Body of pancreas (tissue), 4 donors: ENCODE measurements around the gene NBAS. TPM values are rescaled to one million over a fixed set of nuclear protein-coding genes. Genes with fewer than 3 reads are reported as not detected.

ENCODE experiments used
- ATAC-seq: fragments of 150-250 bp; one replicate; pipeline ENCODE4 v1.9.1; 2016
- DNase-seq, 4 donors: peaks; one replicate each; pipeline ENCODE4 v3.0.0-alpha.2; 2019
- H3K27ac ChIP-seq, 4 donors: fragments of 200-600 bp; sonication (generic); 1 replicate in 3 of 4; 2 replicates in 1 of 4; pipeline versions ENCODE4 v1.5.1 to v1.6.1; 2016 to 2019; ENCODE audit warnings: mild to moderate bottlenecking in 1 of 4, mixed read lengths in 1 of 4, moderate library complexity in 1 of 4
- H3K27me3 ChIP-seq, 2 donors: fragments of 200-600 bp; sonication (generic); one replicate each; pipeline ENCODE4 v1.6.0; 2016; ENCODE audit warnings: mild to moderate bottlenecking in 1 of 2
- H3K36me3 ChIP-seq, 2 donors: fragments of 200-600 bp; sonication (generic); replicated peaks in 1 of 2; 2 replicates each; pipeline ENCODE4 v1.5.1; 2016; ENCODE audit warnings: low read depth in 2 of 2; ENCODE audit not compliant: insufficient read depth in 1 of 2
- H3K4me1 ChIP-seq: fragments of 200-600 bp; sonication (generic); one replicate; pipeline ENCODE4 v1.6.0; 2016
- H3K4me3 ChIP-seq, 2 donors: fragments of 200-600 bp; sonication (generic); 1 replicate in 1 of 2; 2 replicates in 1 of 2; pipeline ENCODE4 v1.5.1; 2016 to 2019
- H3K9me3 ChIP-seq, 3 donors: fragments of 200-600 bp; sonication (generic); 1 replicate in 2 of 3; 2 replicates in 1 of 3; pipeline ENCODE4 v1.5.1; 2016
- POLR2A ChIP-seq, 3 donors: fragments of 450-650 bp; IDR thresholded peaks; one replicate each; pipeline ENCODE4 v1.6.1; 2016; ENCODE audit warnings: antibody characterized with exemption in 3 of 3, mild to moderate bottlenecking in 2 of 3
- WGBS, 2 donors: methylation state at CpG; one replicate each; pipeline ENCODE4 v1.1.5; 2017; 5-methylcytosine and 5-hydroxymethylcytosine counted together
- intact Hi-C: fragments of 100-400 bp; cut with DNase I; formaldehyde crosslinking; loops from one replicate; pipeline ENCODE4 v1.15.1; 2023
- total RNA-seq, 2 donors: library from RNA; depleted of rRNA; stranded (reverse); fragments of >200 nt; gene quantifications; one replicate each; pipeline ENCODE4 v1.1.0, GENCODE V29; 2016
- TF ChIP-seq, protein P1 (sequence below), 7 experiments: fragments of 450-650 bp in 4 of 7; fragments of 200-600 bp in 3 of 7; sonication (generic) in 3 of 7; IDR thresholded peaks; one replicate each; pipeline ENCODE4 v1.5.1; 2016 to 2019; ENCODE audit warnings: antibody characterized with exemption in 7 of 7

Gene NBAS
- total RNA-seq, 2 donors from 2014 or later = 34.0 to 35.9 TPM

GRCh38 chr2:15184491-15184890 lies 376.6 kb downstream of the NBAS start:
- Histone ChIP-seq H3K4me1 (no peaks in the 10 kb centered on the region), H3K4me3 (no peak overlapping the region), H3K27ac (no peak overlapping the region), H3K9me3 (no peaks in the 10 kb centered on the region), H3K27me3 (no peaks in the 10 kb centered on the region), H3K36me3 (no peaks in the 10 kb centered on the region)
- no peak for ATAC-seq
- intact Hi-C loops = no loop called here
- WGBS, 2 donors = 95 to 97% methylated on average over 5 of the region's 5 CpGs
- no peak for TF ChIP-seq POLR2A (IDR thresholded peaks at IDR 0.05)
- TF ChIP-seq, protein P1, sequence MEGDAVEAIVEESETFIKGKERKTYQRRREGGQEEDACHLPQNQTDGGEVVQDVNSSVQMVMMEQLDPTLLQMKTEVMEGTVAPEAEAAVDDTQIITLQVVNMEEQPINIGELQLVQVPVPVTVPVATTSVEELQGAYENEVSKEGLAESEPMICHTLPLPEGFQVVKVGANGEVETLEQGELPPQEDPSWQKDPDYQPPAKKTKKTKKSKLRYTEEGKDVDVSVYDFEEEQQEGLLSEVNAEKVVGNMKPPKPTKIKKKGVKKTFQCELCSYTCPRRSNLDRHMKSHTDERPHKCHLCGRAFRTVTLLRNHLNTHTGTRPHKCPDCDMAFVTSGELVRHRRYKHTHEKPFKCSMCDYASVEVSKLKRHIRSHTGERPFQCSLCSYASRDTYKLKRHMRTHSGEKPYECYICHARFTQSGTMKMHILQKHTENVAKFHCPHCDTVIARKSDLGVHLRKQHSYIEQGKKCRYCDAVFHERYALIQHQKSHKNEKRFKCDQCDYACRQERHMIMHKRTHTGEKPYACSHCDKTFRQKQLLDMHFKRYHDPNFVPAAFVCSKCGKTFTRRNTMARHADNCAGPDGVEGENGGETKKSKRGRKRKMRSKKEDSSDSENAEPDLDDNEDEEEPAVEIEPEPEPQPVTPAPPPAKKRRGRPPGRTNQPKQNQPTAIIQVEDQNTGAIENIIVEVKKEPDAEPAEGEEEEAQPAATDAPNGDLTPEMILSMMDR (IDR thresholded peaks at IDR 0.05) = no peak
- DNase-seq = no peak

DNA sequence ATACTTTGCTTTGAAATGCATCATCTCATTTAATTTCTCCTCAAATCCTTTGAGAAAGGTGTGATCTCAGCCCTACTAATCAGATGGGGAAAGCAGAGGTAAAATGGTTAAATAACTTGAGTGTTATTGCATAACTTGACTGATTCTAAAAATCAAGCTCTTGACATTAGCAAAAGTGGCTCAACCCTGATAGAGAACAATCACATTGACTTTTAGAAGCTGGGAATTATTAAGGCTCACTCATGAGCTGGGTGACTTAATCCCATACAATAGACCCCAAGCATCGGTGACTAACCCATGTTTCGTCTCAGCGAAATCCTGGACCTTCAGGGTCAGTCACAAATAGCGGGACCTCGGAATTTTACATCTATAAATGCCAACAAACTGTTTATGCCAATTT lies 378.9 kb downstream of the NBAS start:
- Histone ChIP-seq H3K27me3 (no peaks in the 10 kb centered on the region), H3K4me1 (no peaks in the 10 kb centered on the region), H3K36me3 (no peaks in the 10 kb centered on the region), H3K4me3 (no peak overlapping the region), H3K9me3 (no peaks in the 10 kb centered on the region), H3K27ac (no peak overlapping the region)
- intact Hi-C loops = no loop called here
- ATAC-seq = no peak
- DNase-seq = no peak
- WGBS, 2 donors = 96 to 99% methylated on average over 5 of the region's 5 CpGs
- TF ChIP-seq POLR2A (IDR thresholded peaks at IDR 0.05) = no peak
- TF ChIP-seq, protein P1 (IDR thresholded peaks at IDR 0.05) = no peak

GRCh38 chr2:15181092-15181745 lies 379.9 kb downstream of the NBAS start:
- DNase-seq = no peak
- 80 to 84% methylated on average over 5 of the region's 5 CpGs for WGBS, 2 donors
- TF ChIP-seq, protein P1 (IDR thresholded peaks at IDR 0.05) = no peak
- TF ChIP-seq POLR2A (IDR thresholded peaks at IDR 0.05) = no peak
- Histone ChIP-seq H3K4me1 (no peaks in the 10 kb centered on the region), H3K4me3 (no peak overlapping the region), H3K9me3 (no peaks in the 10 kb centered on the region), H3K27me3 (no peaks in the 10 kb centered on the region), H3K27ac (no peak overlapping the region), H3K36me3 (no peaks in the 10 kb centered on the region)
- intact Hi-C loops = no loop called here
- ATAC-seq = no peak

GRCh38 chr2:15180379-15180778 lies 380.8 kb downstream of the NBAS start:
- Histone ChIP-seq H3K27ac (no peak overlapping the region), H3K9me3 (no peaks in the 10 kb centered on the region), H3K4me3 (no peak overlapping the region), H3K36me3 (no peaks in the 10 kb centered on the region), H3K4me1 (no peaks in the 10 kb centered on the region), H3K27me3 (no peaks in the 10 kb centered on the region)
- DNase-seq (no peak), ATAC-seq (no peak)
- no peak for TF ChIP-seq POLR2A (IDR thresholded peaks at IDR 0.05)
- TF ChIP-seq, protein P1 (IDR thresholded peaks at IDR 0.05) = no peak
- 94% methylated on average over 9 of the region's 9 CpGs for WGBS, 2 donors
- intact Hi-C loops = no loop called here

GRCh38 chr2:15178946-15179345 lies 382.2 kb downstream of the NBAS start:
- no peak for ATAC-seq
- Histone ChIP-seq H3K9me3 (no peaks in the 10 kb centered on the region), H3K4me3 (no peak overlapping the region), H3K4me1 (no peaks in the 10 kb centered on the region), H3K27ac (no peak overlapping the region), H3K36me3 (no peaks in the 10 kb centered on the region), H3K27me3 (no peaks in the 10 kb centered on the region)
- WGBS, 2 donors = 91 to 94% methylated on average over 14 of the region's 14 CpGs
- intact Hi-C loops = no loop called here
- DNase-seq = no peak
- TF ChIP-seq, protein P1 (IDR thresholded peaks at IDR 0.05) = no peak
- no peak for TF ChIP-seq POLR2A (IDR thresholded peaks at IDR 0.05)
